Activated naive CD4-positive, alpha-beta T cell treated with anti-CD3 and anti-CD28 coated beads, Interleukin-2, amount 50 U/mL, for 16 hours (primary cell): ENCODE results near the gene PLOD2.
"Not testable (repeated sequence)": the region's sequence is repeated elsewhere in the genome, so short reads cannot be mapped to it uniquely, and the experiment has no call there.

Source experiments
- DNase-seq: peaks from one replicate; pipeline ENCODE4 v3.0.0-alpha.2; 2020

Gene PLOD2

DNA sequence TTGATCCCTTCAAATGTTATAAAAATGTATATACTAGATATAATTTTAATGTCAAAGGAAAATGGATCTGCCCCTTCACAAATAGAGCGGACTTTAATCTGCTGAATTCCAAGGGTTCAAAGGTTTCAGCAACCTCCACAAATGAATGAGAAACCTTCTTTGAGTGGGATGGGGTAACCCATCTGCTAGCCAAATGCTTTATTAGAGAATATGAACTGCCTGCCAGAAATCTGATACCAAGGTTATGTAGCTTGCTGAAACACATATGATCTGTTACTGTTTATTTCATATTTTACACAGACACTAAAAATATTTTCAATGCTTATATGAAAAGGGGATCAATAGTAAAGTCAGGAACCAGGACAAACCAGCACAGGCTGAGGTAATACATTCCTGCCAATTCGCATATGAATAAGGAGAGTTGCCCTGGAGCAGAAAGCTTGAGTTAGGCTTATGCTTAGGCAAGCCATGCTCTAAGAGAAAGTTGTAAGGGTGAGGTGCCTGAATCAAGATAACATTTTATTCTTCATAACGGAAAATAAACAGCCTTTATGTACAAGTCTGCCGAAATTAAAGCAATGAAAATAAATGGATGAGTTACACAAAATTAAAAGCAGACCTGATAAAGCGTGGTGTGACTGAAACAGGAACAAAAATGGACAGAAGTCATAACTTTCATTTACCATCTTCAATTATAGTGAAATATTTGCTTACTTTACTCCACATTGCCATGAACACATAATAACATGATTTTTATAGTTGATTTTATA lies 26.5 kb downstream of the PLOD2 start:
- DNase-seq = no peak

DNA sequence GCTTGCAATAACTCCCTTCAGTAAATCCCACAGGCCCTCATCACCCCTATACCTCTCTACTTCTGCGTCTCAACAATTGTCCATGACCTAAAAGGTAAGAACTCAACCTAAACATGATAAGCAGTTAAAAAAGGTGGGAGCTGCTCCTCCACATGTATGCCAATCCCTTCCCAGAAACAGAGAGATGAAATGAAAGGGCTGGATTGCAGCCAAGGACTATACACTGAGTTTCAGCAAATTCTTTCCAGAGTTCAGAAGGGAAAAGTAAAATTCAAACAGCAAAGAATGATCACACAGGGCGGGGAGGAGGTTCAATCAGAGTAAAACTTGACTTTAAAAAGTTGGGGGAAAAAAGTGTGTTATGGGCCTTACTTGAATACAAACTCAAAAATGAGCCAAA lies 27.5 kb downstream of the PLOD2 start:
- no peak for DNase-seq

DNA sequence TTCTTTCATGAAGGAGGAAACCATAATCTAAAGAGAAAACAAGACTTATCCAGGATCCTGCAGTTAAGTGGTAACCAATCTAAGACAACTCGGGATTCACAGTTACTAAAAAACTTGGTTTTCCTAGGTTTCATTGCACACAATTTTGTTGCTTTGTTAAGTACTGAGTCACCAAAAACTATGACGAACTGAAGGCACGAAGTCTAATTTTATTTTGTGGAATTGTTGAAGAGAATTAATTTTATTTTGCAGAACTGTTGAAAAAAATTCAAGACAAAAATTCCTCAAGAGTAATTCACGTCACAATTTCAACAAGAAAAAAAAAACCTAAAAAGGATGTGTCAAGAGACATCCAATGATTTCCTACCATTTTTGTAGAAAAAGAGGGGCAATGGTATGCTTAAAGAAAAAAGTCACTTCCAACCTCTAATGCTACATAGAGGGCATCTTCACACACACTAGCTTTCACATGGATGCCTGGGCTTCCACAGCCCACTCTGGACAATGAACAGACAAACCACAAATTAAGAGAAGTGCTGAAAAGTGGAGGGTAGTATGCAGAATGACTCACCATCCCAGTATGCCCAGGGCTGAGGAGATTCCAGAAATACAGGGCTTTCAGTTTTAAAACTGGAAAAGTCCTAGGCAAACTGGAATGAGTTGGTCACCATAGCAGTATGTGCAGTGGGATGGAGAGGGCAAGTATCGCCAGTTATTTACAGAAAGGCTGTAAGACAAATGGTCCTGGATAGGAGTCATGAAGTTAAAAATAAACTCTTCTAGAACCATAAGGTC lies 29.2 kb downstream of the PLOD2 start:
- DNase-seq = no peak

- DNase-seq = no peak
These were observed 30.1 kb downstream of the PLOD2 start for GRCh38 chr3:146130881-146131371.

- DNase-seq = no peak
These were observed 31.2 kb downstream of the PLOD2 start for GRCh38 chr3:146129750-146130149.

- DNase-seq = no peak
These were observed 32.0 kb downstream of the PLOD2 start for GRCh38 chr3:146128939-146129338.

GRCh38 chr3:146128179-146128578 lies 32.8 kb downstream of the PLOD2 start:
- DNase-seq = no peak

DNA sequence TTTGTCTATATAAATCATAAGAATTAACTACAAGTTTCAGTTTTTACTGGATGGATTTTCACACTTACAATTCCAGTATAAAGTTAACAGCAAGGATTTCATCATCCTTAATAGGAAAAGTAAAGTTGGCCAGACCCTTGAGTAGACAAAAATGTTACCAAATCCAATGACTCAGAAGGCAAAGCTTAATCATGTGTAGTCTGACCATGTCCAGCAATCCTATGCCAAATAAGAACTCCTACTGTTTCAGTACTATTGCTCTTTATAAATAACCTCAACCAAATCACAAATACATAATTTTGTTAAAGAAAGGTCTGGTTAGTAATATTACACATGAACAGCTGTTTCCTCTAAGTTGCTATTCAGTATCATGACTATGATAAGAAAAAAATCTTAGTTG lies 35.0 kb downstream of the PLOD2 start:
- DNase-seq = no peak

GRCh38 chr3:146124126-146124801 lies 36.7 kb downstream of the PLOD2 start:
- DNase-seq = no peak

DNA sequence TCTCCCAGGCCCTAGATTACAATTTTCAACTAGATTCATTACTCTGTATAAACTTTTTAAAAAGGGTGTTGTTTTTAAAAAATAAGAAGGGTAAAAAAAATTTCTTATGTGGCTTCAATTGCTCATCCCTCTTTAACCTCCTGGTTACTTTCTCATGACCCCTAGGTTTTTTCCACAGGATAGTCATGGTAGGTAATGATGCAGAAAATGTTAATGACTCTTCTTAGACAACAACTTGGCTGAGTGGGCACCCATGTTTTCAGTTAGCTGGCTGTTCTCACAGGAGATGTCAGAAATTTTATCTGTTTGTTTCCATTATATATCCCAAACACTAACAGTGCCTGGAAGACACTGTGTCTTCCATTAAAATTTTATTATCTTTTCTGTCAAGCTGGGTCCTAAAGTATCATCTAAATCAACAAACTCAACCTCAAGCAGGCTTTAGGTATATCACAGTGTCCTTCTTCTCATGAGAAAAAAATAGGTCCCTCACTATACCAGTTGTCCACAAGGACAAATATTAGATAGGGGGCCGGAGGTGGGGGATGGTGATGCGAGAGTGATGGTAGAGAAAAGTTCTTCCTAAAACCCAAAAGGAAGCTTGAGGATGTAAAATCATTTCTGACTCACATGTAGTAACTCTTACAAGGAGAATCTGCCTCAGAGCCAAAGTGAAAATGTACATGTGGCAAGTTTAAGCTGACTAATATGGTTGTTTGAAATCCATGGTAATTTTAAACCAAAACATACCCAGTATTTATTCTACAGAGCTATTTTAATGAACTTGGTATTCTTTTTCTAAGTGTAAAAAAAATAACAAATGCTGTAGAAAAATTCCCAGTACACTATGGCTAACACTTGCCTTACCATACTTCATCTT lies 43.3 kb downstream of the PLOD2 start:
- no peak for DNase-seq

- DNase-seq = no peak
These were observed 45.4 kb downstream of the PLOD2 start for GRCh38 chr3:146115619-146116018.

- DNase-seq = not testable (repeated sequence)
These were observed 47.2 kb downstream of the PLOD2 start for GRCh38 chr3:146113804-146114203.

GRCh38 chr3:146111337-146111736 lies 49.6 kb downstream of the PLOD2 start:
- DNase-seq = no peak

- DNase-seq = no peak
These were observed 50.8 kb downstream of the PLOD2 start for GRCh38 chr3:146110161-146110560.

DNA sequence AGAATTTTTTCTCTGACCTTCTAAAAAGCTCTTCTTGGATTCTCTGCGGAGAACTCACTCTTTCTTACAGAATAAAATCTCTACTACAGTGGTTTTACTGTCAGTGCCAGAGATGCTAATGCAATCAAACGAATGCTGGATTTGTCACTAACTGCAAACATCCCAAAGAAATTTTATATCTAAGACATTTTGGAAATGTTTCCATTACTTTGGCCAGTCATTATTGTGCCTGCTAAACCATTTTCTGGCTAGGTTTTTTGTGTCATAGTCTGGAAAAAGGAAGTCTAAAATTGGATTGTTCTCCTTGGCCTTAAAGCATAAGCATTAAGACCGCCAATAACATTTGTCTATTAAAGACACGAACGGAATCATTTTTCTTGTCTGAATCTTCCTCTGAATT lies 54.0 kb downstream of the PLOD2 start:
- DNase-seq = no peak

DNA sequence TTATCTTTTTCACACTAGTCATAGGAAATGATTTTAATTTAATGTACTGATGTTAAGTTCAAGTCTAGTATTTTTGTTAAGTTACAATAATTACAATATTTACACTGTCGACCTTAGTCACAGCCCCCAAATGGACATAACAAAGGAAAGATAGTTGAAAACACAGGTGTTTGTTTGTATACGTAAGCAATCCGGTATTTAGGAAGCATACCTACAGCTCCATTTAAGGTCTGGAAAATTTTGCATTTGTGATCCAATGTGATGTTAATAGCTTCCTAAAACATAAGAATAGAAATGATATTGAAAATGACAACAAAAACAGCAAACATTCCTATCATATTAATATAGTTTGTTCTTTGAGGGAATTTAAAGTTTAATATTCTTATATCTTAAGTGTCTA lies 56.9 kb downstream of the PLOD2 start:
- DNase-seq = no peak

DNA sequence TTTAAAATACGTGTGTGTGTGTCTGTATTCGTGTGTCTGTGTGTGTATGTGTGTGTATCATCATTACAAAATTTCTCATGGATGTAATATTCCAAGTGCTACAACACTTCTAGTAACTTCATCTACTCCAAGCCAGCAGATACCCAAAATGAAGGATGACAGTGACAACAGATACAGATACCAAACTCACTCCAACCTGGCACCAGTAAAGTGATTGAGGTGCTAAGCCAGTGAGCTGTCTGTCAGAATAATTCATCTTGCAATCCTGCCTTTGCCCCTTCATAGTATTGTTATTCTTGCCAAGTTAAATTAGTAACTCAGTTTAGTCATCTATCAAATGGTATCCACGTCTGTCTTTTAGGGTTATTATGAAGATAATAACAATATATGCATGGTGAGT lies 58.1 kb downstream of the PLOD2 start:
- no peak for DNase-seq

GRCh38 chr3:146101538-146101937 lies 59.4 kb downstream of the PLOD2 start:
- DNase-seq = no peak

GRCh38 chr3:146100825-146101444 lies 60.0 kb downstream of the PLOD2 start:
- no peak for DNase-seq

DNA sequence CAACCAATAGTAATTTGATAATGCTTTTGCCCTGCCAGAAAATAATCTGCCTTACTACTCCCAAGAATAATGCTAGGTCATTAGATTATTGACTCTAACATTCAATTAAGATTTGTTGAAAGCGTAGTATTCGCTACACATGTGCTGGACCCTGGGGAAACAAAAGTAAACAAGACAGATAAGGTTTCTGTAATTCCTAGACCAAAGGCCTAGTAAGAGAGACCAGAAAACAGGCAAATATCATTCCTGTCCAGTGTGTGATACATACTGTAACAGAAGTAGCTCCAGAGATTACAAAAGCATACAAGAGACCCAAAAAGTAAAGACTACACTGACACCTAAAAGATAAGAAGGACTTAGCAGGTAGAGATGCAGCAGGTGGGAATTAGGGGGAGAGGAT lies 60.8 kb downstream of the PLOD2 start:
- DNase-seq = no peak

- no peak for DNase-seq
These were observed 61.7 kb downstream of the PLOD2 start for GRCh38 chr3:146099316-146099715.

- DNase-seq = no peak
These were observed 67.1 kb downstream of the PLOD2 start for GRCh38 chr3:146093896-146094295.
